ENCODE measurements around the gene REEP6. TPM values are rescaled to one million over a fixed set of nuclear protein-coding genes. Genes with fewer than 3 reads are reported as not detected.

Gene REEP6
- total RNA-seq, 1 donor from 2014 or later: 9.7 TPM

DNA sequence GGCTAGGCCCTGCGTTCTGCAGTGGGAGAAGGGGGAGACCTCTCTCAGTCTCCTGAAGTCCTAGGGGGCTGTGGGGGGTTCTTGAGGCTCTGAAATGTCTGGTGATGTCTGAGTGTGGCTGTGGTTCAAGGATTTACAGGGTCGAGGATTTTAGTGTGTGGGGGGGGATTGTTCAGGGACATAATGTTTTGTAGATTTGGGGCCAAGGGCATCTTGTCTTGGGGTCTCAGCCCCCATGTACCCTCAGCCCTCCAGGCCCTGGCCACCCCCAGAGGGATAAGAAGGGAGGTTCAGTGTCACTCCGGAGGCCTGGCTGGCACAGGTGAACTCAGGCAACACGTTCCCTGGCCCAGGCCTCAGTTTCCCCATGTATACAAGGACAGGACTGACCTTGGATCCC, 43.5 kb upstream of the REEP6 start:
- no peak for DNase-seq (ENCODE audit: low read depth)
- peaks cover 68% of the 10 kb centered on the region for H3K27me3 ChIP-seq (ENCODE audit: control insufficient read depth, insufficient read depth, low read length)

DNA sequence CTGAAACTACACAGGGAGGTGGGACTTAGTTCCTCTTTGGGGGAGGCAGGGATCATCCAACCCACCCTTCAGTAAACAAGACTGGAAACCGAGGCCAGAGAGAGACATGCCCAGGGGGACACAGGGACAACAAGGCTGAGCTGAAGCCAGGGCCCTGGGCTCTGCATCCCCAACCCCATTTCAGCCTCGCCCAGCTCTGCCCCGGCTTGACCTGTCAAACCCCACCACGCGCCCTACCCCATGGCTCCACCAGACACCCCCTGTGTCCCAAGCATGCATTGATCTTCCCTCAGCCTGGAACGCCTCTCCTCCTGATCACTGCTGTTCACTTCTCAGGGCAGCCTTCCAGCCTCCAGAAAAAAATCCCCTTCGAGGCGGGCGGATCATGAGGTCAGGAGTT, 43.0 kb upstream of the REEP6 start:
- H3K36me3 ChIP-seq (ENCODE audit: control insufficient read depth, insufficient read depth, low read length): no peaks in the 10 kb centered on the region
- TF ChIP-seq, protein P1, sequence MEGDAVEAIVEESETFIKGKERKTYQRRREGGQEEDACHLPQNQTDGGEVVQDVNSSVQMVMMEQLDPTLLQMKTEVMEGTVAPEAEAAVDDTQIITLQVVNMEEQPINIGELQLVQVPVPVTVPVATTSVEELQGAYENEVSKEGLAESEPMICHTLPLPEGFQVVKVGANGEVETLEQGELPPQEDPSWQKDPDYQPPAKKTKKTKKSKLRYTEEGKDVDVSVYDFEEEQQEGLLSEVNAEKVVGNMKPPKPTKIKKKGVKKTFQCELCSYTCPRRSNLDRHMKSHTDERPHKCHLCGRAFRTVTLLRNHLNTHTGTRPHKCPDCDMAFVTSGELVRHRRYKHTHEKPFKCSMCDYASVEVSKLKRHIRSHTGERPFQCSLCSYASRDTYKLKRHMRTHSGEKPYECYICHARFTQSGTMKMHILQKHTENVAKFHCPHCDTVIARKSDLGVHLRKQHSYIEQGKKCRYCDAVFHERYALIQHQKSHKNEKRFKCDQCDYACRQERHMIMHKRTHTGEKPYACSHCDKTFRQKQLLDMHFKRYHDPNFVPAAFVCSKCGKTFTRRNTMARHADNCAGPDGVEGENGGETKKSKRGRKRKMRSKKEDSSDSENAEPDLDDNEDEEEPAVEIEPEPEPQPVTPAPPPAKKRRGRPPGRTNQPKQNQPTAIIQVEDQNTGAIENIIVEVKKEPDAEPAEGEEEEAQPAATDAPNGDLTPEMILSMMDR (IDR thresholded peaks at IDR 0.05; ENCODE audit: insufficient read depth, low read length, poor library complexity, severe bottlenecking): no peak
- no peak for DNase-seq (ENCODE audit: low read depth)
- no peak overlapping the region for H3K4me3 ChIP-seq (ENCODE audit: low read depth, low read length)
- H3K27me3 ChIP-seq (ENCODE audit: control insufficient read depth, insufficient read depth, low read length): peaks cover 73% of the 10 kb centered on the region

More for the DNA sequence above, 43.5 kb upstream of the REEP6 start:
- TF ChIP-seq, protein P1 (IDR thresholded peaks at IDR 0.05; ENCODE audit: insufficient read depth, low read length, poor library complexity, severe bottlenecking): no peak
- Histone ChIP-seq H3K36me3 (ENCODE audit: control insufficient read depth, insufficient read depth, low read length) (no peaks in the 10 kb centered on the region), H3K4me3 (ENCODE audit: low read depth, low read length) (no peak overlapping the region)

DNA sequence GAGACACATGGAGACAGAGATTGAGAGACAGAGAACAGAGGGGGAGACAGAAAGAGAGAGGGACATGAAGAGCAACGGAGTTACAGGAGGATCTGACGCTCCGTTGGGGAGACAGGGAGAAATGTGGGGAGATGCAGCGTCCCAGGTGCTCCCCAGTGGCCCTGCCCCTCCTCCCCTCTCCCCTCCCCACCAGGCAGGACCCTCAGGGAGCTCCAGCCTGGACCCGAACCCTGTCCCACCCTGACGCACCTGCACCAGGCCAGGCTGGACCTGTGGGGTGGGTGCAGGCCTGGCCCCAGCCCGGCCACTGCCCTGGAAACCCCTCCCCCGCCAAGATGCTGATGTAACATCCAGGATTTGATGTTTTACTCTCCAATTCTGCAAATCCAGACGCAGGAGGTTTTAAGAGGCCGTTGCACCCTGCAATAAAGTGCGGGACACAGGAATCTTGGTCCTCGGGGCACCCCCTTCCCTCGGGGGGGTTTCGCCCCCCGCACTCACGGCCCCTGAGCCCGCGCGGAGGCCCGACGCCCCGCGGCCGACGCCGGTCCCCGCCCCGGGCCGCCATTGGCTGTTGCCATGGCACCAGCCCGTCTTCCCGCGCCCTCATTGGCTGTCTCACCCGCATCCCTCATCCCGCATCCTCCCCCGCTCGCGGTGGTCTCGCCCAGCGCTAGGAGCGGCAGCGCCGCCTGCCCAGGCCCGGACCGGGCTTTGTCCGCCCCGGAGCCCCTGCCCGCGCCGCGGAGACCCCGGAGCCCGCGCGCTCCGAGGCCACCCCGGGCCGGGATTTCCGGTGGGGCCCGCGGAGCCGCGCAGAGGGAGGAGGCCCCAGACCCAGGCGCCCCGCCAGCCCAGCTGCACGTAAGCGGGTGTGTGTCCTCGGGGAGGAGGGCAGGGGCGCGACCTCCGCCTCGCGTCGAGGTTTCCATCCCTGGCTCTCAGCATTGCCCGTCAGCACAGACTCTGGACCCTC, 41.2 kb upstream of the REEP6 start, which contains the start of gene APC2:
Gene APC2 (plus strand): TSS at position 655 of the 976 bp plus-strand sequence. CDS start 2,881 bp downstream, outside the sequence.
- Histone ChIP-seq H3K36me3 (ENCODE audit: control insufficient read depth, insufficient read depth, low read length) (no peaks in the 10 kb centered on the region), H3K27me3 (ENCODE audit: control insufficient read depth, insufficient read depth, low read length) (peaks cover 86% of the 10 kb centered on the region), H3K4me3 (ENCODE audit: low read depth, low read length) (no peak within 1 kb of the TSS)
- no peak for DNase-seq (ENCODE audit: low read depth)
- TF ChIP-seq, protein P1 (IDR thresholded peaks at IDR 0.05; ENCODE audit: insufficient read depth, low read length, poor library complexity, severe bottlenecking): no peak

DNA sequence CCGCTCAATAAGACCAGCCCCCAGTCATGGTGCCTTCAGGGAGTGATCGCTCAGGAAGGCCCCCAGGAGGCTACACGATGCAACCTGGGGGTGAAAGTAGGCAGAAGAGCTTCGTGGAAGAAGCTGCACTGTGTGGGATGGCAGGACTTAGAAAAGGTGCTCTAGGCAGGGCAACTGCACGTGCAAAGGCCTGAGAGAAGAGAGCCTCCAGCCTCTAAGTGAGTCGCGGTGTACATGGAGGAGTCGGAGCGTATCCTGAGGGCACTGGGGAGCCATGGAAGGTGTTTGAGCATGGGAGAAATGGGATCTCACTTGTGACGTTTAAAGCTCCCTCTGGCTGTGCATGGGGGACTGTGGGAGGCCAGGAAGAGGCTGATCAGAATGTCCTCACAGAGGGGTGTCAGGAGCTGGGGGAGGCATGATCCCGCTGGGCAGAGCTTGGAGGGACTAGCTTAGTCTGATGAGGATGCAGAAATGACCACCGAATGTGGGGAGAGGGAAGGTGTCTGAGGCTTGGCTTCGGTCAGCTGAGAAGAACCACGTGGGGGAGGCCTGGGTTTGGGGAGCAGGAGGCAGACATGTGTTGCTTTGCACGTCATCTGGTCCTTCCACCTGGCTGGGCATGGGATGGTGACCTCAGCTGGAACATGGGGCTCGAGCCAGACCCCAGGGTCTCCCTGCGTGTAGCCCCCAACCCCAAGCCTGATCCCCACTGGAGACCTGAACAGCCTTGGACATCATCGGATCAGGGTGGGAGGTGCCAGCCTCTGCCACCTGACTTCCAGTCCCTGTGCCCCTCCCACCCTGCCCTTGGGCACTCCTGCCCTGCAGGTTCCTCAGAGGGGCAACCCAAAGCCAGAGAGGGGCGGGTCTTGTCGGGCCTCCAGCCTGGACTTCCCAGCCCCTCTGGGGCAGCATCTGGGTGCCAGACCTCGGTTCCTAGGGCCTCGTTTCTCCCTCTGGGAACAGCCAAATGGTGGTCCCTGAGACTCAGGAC, 39.9 kb upstream of the REEP6 start:
- TF ChIP-seq, protein P1 (IDR thresholded peaks at IDR 0.05; ENCODE audit: insufficient read depth, low read length, poor library complexity, severe bottlenecking): no peak
- Histone ChIP-seq H3K4me3 (ENCODE audit: low read depth, low read length) (no peak overlapping the region), H3K36me3 (ENCODE audit: control insufficient read depth, insufficient read depth, low read length) (no peaks in the 10 kb centered on the region), H3K27me3 (ENCODE audit: control insufficient read depth, insufficient read depth, low read length) (peaks cover 89% of the 10 kb centered on the region)
- no peak for DNase-seq (ENCODE audit: low read depth)

DNA sequence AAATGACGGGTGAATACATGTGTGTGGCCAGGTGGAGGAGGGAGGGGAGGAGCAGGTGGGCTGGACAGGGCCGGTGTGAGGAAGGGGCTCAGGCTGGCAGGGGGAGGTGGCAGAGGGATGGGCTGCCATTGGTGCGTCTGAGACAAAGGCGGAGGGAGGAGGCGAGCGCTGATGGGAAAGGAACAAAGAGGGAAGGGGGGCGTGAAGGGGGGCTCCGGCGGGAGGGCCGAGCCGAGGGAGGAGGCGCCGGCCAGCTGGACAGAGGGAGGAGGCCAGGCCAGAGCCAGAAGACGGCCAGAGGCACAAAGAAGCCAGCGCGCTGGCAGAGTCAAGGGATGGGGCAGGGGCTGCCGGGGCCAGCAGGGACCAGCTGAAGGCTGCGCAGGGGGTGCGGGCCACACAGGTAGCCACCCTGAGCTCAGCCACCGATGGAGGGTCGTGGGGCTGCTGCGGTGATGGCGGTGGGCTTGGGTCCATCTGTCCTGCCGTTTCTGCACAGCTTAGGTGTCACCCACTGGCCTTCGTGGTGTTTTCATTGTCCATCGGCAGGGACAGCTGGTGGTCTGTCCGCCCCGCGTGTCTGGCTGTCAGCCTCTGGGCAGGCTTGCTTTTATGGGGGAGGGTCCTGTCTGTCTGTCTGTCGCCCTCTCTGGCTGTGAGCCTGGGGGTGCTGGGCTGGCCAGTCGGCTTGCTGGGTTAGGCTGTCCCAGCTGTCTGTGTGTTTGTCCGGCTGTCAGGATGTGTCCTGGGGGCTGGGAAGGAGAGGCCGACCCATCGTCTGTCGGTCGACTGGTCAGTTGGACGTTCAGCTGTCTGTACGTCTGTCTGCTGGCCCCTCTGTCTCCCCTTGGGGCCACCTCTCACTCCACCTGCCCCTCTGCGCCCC, 38.8 kb upstream of the REEP6 start:
- Histone ChIP-seq H3K27me3 (ENCODE audit: control insufficient read depth, insufficient read depth, low read length) (peaks cover 89% of the 10 kb centered on the region), H3K36me3 (ENCODE audit: control insufficient read depth, insufficient read depth, low read length) (no peaks in the 10 kb centered on the region), H3K4me3 (ENCODE audit: low read depth, low read length) (no peak overlapping the region)
- TF ChIP-seq, protein P1 (IDR thresholded peaks at IDR 0.05; ENCODE audit: insufficient read depth, low read length, poor library complexity, severe bottlenecking): no peak
- no peak for DNase-seq (ENCODE audit: low read depth)
